ENCODE data around the gene RPL39. TPM values are rescaled to one million over a fixed set of nuclear protein-coding genes. Genes with fewer than 3 reads are reported as not detected.
A peak's percentile ranks its signal among the peaks of the same experiment; 100 is the strongest.

RPL39 gene
- total and polyA plus RNA-seq, 10 of the 15 experiments (the other 5 are each of a cell fraction or from before 2014, with no cell fraction given): 1,792 to 6,541 (median 3,667) TPM

DNA sequence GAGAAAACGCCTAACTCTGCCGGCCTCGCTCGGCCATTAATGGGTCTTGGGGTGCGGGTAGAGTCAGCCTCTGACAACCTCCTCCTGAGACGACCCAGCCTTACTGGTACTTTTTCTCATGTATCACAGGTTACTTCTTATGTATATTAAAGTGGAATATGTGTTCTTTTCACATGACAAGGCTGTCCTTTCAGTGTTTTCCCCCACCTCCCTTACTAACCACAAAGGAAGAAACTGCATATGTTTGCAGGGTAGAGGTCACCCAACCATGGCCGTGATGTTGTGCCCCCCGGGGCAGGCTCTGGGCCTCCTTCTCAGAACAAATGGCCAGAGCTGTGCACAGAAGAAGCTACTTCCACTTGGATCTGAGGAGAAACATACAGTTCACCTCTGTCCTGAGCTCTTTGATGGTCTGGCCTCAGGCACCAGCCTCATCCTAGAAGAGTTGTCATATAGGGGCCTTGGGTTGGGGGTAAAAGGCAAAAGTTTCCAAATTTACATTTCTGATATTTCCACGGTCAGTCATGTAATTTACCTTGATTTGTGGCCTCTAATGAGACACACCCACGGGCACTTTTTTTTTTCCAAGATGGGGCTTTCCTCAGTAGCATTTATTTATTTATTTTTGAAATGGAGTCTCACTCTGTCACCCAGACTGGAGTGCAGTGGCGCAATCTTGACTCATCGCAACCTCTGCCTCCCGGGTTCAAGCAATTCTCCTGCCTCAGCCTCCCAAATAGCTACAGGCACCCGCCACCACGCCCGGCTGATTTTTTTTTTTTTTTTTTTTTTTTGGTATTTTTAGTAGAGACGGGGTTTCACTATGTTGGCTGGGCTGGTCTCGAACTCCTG is 31.2 kb downstream of the RPL39 start (continued):
- TF ChIP-seq IRF4 (IDR thresholded peaks at IDR 0.05; ENCODE audit: low read depth, low read length) (no peak), ZBTB11 (CRISPR knock-in tag; IDR thresholded peaks at IDR 0.05) (no peak), PML (IDR thresholded peaks at IDR 0.05; ENCODE audit: low read length) (no peak), JUND (IDR thresholded peaks at IDR 0.05; ENCODE audit: low read depth, low read length) (no peak), USF2 (IDR thresholded peaks at IDR 0.05; ENCODE audit: borderline replicate concordance, low read depth, low read length) (no peak), CBX5 (IDR thresholded peaks at IDR 0.05; ENCODE audit: low read depth) (no peak), HSF1 (IDR thresholded peaks at IDR 0.05; ENCODE audit: low read depth, low read length) (no peak), MTA2 (IDR thresholded peaks at IDR 0.05; ENCODE audit: low read depth) (peak; percentile 33; the same call in 1 of the 2 replicates), NFIC (IDR thresholded peaks at IDR 0.05; ENCODE audit: low read depth, low read length) (peak; percentile 53), KAT2A (conservative IDR thresholded peaks at IDR 0.05; ENCODE audit: control insufficient read depth, low read depth, low read length) (no peak), EED (IDR thresholded peaks at IDR 0.05; ENCODE audit: low read depth) (0 out of 2 replicates have a peak, but pooled peaks have one; percentile 26), PBX3 (IDR thresholded peaks at IDR 0.05; ENCODE audit: insufficient replicate concordance, low read depth, low read length) (no peak)
- TF ChIP-seq, protein P1, sequence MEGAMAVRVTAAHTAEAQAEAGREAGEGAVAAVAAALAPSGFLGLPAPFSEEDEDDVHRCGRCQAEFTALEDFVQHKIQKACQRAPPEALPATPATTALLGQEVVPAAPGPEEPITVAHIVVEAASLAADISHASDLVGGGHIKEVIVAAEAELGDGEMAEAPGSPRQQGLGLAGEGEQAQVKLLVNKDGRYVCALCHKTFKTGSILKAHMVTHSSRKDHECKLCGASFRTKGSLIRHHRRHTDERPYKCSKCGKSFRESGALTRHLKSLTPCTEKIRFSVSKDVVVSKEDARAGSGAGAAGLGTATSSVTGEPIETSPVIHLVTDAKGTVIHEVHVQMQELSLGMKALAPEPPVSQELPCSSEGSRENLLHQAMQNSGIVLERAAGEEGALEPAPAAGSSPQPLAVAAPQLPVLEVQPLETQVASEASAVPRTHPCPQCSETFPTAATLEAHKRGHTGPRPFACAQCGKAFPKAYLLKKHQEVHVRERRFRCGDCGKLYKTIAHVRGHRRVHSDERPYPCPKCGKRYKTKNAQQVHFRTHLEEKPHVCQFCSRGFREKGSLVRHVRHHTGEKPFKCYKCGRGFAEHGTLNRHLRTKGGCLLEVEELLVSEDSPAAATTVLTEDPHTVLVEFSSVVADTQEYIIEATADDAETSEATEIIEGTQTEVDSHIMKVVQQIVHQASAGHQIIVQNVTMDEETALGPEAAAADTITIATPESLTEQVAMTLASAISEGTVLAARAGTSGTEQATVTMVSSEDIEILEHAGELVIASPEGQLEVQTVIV (IDR thresholded peaks at IDR 0.05; ENCODE audit: borderline replicate concordance, partially characterized antibody): no peak
- TF ChIP-seq, protein P2, sequence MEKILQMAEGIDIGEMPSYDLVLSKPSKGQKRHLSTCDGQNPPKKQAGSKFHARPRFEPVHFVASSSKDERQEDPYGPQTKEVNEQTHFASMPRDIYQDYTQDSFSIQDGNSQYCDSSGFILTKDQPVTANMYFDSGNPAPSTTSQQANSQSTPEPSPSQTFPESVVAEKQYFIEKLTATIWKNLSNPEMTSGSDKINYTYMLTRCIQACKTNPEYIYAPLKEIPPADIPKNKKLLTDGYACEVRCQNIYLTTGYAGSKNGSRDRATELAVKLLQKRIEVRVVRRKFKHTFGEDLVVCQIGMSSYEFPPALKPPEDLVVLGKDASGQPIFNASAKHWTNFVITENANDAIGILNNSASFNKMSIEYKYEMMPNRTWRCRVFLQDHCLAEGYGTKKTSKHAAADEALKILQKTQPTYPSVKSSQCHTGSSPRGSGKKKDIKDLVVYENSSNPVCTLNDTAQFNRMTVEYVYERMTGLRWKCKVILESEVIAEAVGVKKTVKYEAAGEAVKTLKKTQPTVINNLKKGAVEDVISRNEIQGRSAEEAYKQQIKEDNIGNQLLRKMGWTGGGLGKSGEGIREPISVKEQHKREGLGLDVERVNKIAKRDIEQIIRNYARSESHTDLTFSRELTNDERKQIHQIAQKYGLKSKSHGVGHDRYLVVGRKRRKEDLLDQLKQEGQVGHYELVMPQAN (conservative IDR thresholded peaks at IDR 0.05): no peak
